CD4-positive, alpha-beta T cell (primary cell): ENCODE data around the gene TTC6. TPM values are rescaled to one million over a fixed set of nuclear protein-coding genes. Genes with fewer than 3 reads are reported as not detected.

Experiments used
- ATAC-seq: fragments of 200-7000 bp; cut with Tn5 transposase; one replicate; pipeline ENCODE4 v1.10.0; 2022; ENCODE audit warnings: mild to moderate bottlenecking; ENCODE audit not compliant: poor library complexity
- CTCF ChIA-PET: fragments of 350-600 bp; sonication (Branson Sonifier 250); formaldehyde crosslinking; loops from one replicate; lab custom pipeline; 2021; ENCODE audit warnings: antibody characterized with exemption, inconsistent platforms; lab: Charles Lee
- POLR2A ChIA-PET: fragments of 350-600 bp; sonication (Branson Sonifier 250); formaldehyde crosslinking; loops from one replicate; lab custom pipeline; 2021; ENCODE audit warnings: antibody characterized with exemption, inconsistent platforms; lab: Charles Lee
- DNase-seq, 14 experiments: peaks; one replicate each; pipeline ENCODE4 v3.0.0-alpha.2; 2013 to 2020; ENCODE audit warnings: mixed read lengths in 2 of 14
- H3K27ac ChIP-seq, 2 donors: one replicate each; pipeline versions ENCODE4 v1.5.1 to v1.7.0; 2013; ENCODE audit warnings: low read length in 2 of 2, low read depth in 1 of 2, mild to moderate bottlenecking in 1 of 2
- H3K27me3 ChIP-seq, 2 experiments: 1 replicate in 1 of 2; 2 replicates in 1 of 2; pipeline versions ENCODE4 v1.6.1 to v1.7.0; 2013; ENCODE audit warnings: low read length in 2 of 2, control low read depth in 1 of 2, mild to moderate bottlenecking in 1 of 2, moderate library complexity in 1 of 2; ENCODE audit not compliant: insufficient read depth in 2 of 2, control insufficient read depth in 1 of 2
- H3K36me3 ChIP-seq: one replicate; pipeline ENCODE4 v1.6.1; 2013; ENCODE audit warnings: low read length, control low read depth; ENCODE audit not compliant: insufficient read depth
- H3K4me1 ChIP-seq: one replicate; pipeline ENCODE4 v1.6.1; 2013; ENCODE audit warnings: low read length, control low read depth; ENCODE audit not compliant: insufficient read depth
- H3K4me3 ChIP-seq: one replicate; pipeline ENCODE4 v1.5.1; 2013; ENCODE audit warnings: mild to moderate bottlenecking, low read length, moderate library complexity
- H3K9me3 ChIP-seq, 2 experiments: 1 replicate in 1 of 2; 2 replicates in 1 of 2; pipeline versions ENCODE4 v1.6.1 to v1.7.0; 2013; ENCODE audit warnings: low read length in 2 of 2, mild to moderate bottlenecking in 2 of 2, control low read depth in 1 of 2, moderate library complexity in 1 of 2; ENCODE audit not compliant: control insufficient read depth in 1 of 2, insufficient read depth in 1 of 2
- H3K27ac Mint-ChIP-seq: one replicate; pipeline ENCODE4 v1.8.0; 2020; ENCODE audit warnings: mixed read lengths
- H3K27me3 Mint-ChIP-seq: one replicate; pipeline ENCODE4 v1.8.0; 2021; ENCODE audit warnings: mixed read lengths
- H3K36me3 Mint-ChIP-seq: one replicate; pipeline ENCODE4 v1.8.0; 2021; ENCODE audit warnings: low read depth, mixed read lengths
- H3K4me1 Mint-ChIP-seq: one replicate; pipeline ENCODE4 v1.8.0; 2021; ENCODE audit warnings: low read depth, mixed read lengths
- H3K4me3 Mint-ChIP-seq: one replicate; pipeline ENCODE4 v1.8.0; 2020; ENCODE audit warnings: mild to moderate bottlenecking, mixed read lengths
- H3K9me3 Mint-ChIP-seq: one replicate; pipeline ENCODE4 v1.8.0; 2020; ENCODE audit warnings: mixed read lengths
- CTCF ChIP-seq: fragments of 200-600 bp; IDR thresholded peaks from one replicate; pipeline ENCODE4 v1.8.0; 2022; ENCODE audit warnings: antibody characterized with exemption, mild to moderate bottlenecking
- intact Hi-C, 2 experiments: fragments of 100-400 bp; cut with DNase I in 1 of 2; cut with micrococcal nuclease in 1 of 2; formaldehyde crosslinking; loops; one replicate each; pipeline versions ENCODE4 v1.15.1 to v1.9.0; 2023 to 2025; cut with DNase I, micrococcal nuclease
- total RNA-seq, 174 experiments: library from RNA in 2 of 174; stranded (reverse) in 2 of 174; gene quantifications; one replicate each; pipeline ENCODE4 v1.2.3 and lab custom pipeline; 2021 to 2026

Gene TTC6
- total RNA-seq, 2 experiments from 2014 or later = not detected

GRCh38 chr14:37587131-37587803 lies 8.2 kb upstream of the TTC6 start:
- Histone ChIP-seq H3K27me3 (peaks cover 65 to 92% of the 10 kb centered on the region in 2 experiments), H3K4me3 (no peak overlapping the region), H3K27ac (no peak overlapping the region), H3K4me1 (no peaks in the 10 kb centered on the region), H3K9me3 (peaks cover 0 to 48% of the 10 kb centered on the region in 2 experiments), H3K36me3 (no peaks in the 10 kb centered on the region)
- Mint-ChIP-seq H3K36me3 (no peaks in the 10 kb centered on the region), H3K9me3 (peaks cover 6% of the 10 kb centered on the region), H3K4me3 (no peak overlapping the region), H3K27me3 (peaks cover 76% of the 10 kb centered on the region), H3K4me1 (no peaks in the 10 kb centered on the region), H3K27ac (no peak overlapping the region)
- intact Hi-C loops = no loop called here
- TF ChIP-seq CTCF = no peak
- CTCF ChIA-PET = no interaction called here
- POLR2A ChIA-PET = no interaction called here
- ATAC-seq (no peak), DNase-seq (no peak)

GRCh38 chr14:37587881-37588666 lies 7.4 kb upstream of the TTC6 start:
- Histone ChIP-seq H3K9me3 (peaks cover 0 to 55% of the 10 kb centered on the region in 2 experiments), H3K27ac (no peak overlapping the region), H3K4me1 (no peaks in the 10 kb centered on the region), H3K27me3 (peaks cover 68 to 92% of the 10 kb centered on the region in 2 experiments), H3K4me3 (no peak overlapping the region), H3K36me3 (no peaks in the 10 kb centered on the region)
- H3K27ac Mint-ChIP-seq = no peak overlapping the region
- no peaks in the 10 kb centered on the region for H3K4me1 Mint-ChIP-seq
- intact Hi-C loops = no loop called here
- no peak for TF ChIP-seq CTCF
- ChIA-PET POLR2A (no interaction called here), CTCF (no interaction called here)
- ATAC-seq (no peak), DNase-seq (no peak)
- peaks cover 6% of the 10 kb centered on the region for H3K9me3 Mint-ChIP-seq
- peaks cover 78% of the 10 kb centered on the region for H3K27me3 Mint-ChIP-seq
- H3K4me3 Mint-ChIP-seq = no peak overlapping the region
- no peaks in the 10 kb centered on the region for H3K36me3 Mint-ChIP-seq

- no peak for TF ChIP-seq CTCF
- H3K4me3 Mint-ChIP-seq = no peak overlapping the region
- no peak overlapping the region for H3K27ac Mint-ChIP-seq
- no peaks in the 10 kb centered on the region for H3K4me1 ChIP-seq
- H3K27me3 ChIP-seq = peaks cover 70 to 92% of the 10 kb centered on the region in 2 experiments
- peaks cover 6% of the 10 kb centered on the region for H3K9me3 Mint-ChIP-seq
- peaks cover 84% of the 10 kb centered on the region for H3K27me3 Mint-ChIP-seq
- ChIA-PET CTCF (no interaction called here), POLR2A (no interaction called here)
- H3K9me3 ChIP-seq = peaks cover 0 to 49% of the 10 kb centered on the region in 2 experiments
- H3K36me3 Mint-ChIP-seq = no peaks in the 10 kb centered on the region
- ATAC-seq = no peak
- H3K4me1 Mint-ChIP-seq = no peaks in the 10 kb centered on the region
- DNase-seq = no peak
- H3K4me3 ChIP-seq = no peak overlapping the region
- H3K36me3 ChIP-seq = no peaks in the 10 kb centered on the region
- intact Hi-C loops = no loop called here
- no peak overlapping the region for H3K27ac ChIP-seq
These were observed 6.8 kb upstream of the TTC6 start for GRCh38 chr14:37588667-37588955.
